K562 (cell line): ENCODE measurements around the gene ZDHHC6. TPM values are rescaled to one million over a fixed set of nuclear protein-coding genes. Genes with fewer than 3 reads are reported as not detected.

Experiments
- ATAC-seq: fragments of 200-7000 bp; cut with Tn5 transposase; 3 replicates; pipeline ENCODE4 v1.9.1; 2020; ENCODE audit warnings: moderate library complexity
- BruUV-seq: library from RNA; stranded (reverse); fragments of 400-500 nt; replicated peaks from 2 replicates; lab custom pipeline; 2021; lab: Mats Ljungman, UMichigan
- CTCF ChIA-PET: fragments of 300-600 bp; formaldehyde crosslinking; extraction: SDS; loops from one replicate; lab custom pipeline; 2021; ENCODE audit warnings: low intra/inter-chr PET ratio; lab: Yijun Ruan, JAX
- POLR2A ChIA-PET: fragments of 300-600, 350-650 bp; sonication (Branson Sonifier 250); formaldehyde crosslinking; extraction: SDS; loops from one replicate; lab custom pipeline; 2021; ENCODE audit warnings: antibody characterized with exemption, inconsistent platforms; lab: Yijun Ruan, JAX
- DNase-seq, 4 experiments: peaks; one replicate each; pipeline versions ENCODE4 v3.0.0 to v3.0.0-alpha.2; 2011 to 2018; ENCODE audit warnings: low spot score in 3 of 4, mixed read lengths in 3 of 4; ENCODE audit errors: extremely low read depth in 1 of 4
- FAIRE-seq: peaks from 2 replicates; lab custom pipeline; 2011; peaks lifted over from hg19 to GRCh38; lab: Jason Lieb, UNC
- H2AFZ ChIP-seq: 2 replicates; pipeline ENCODE4 v1.6.0; 2011; ENCODE audit warnings: low read depth, low read length, control low read depth, inconsistent platforms
- H3K27ac ChIP-seq: fragments of 200-600 bp; 3 replicates; pipeline ENCODE4 v1.8.0; 2011; ENCODE audit warnings: low read depth, mild to moderate bottlenecking, control low read depth, inconsistent platforms, low read length, moderate library complexity, mixed read lengths; ENCODE audit errors: extremely low read depth
- H3K27me3 ChIP-seq, 2 experiments: fragments of 300-600 bp in 1 of 2; 2 replicates in 1 of 2; 3 replicates in 1 of 2; pipeline versions ENCODE4 v1.6.0 to v1.8.0; 2011; ENCODE audit warnings: inconsistent platforms in 2 of 2, low read length in 2 of 2, mild to moderate bottlenecking in 1 of 2, mixed read lengths in 1 of 2, moderate library complexity in 1 of 2; ENCODE audit not compliant: control insufficient read depth in 2 of 2, insufficient read depth in 2 of 2
- H3K36me3 ChIP-seq: fragments of 300-600 bp; 3 replicates; pipeline ENCODE4 v1.8.0; 2011; ENCODE audit warnings: mild to moderate bottlenecking, low read length, inconsistent platforms; ENCODE audit not compliant: control insufficient read depth, insufficient read depth
- H3K4me1 ChIP-seq, 2 experiments: fragments of 200-600 bp in 1 of 2; replicated peaks in 1 of 2; 2 replicates in 1 of 2; 3 replicates in 1 of 2; pipeline versions ENCODE4 v1.5.1 to v1.8.0; 2011; ENCODE audit warnings: inconsistent platforms in 2 of 2, low read length in 2 of 2, mild to moderate bottlenecking in 1 of 2, mixed read lengths in 1 of 2, moderate library complexity in 1 of 2; ENCODE audit not compliant: control insufficient read depth in 2 of 2, insufficient read depth in 2 of 2
- H3K4me2 ChIP-seq: 2 replicates; pipeline ENCODE4 v1.6.1; 2011; ENCODE audit warnings: low read length, control low read depth, inconsistent platforms, mixed read lengths; ENCODE audit not compliant: insufficient read depth
- H3K4me3 ChIP-seq: fragments of 200-600 bp; sonication (generic), shearing (Covaris generic); 2 replicates; pipeline ENCODE4 v1.5.1; 2016; ENCODE audit warnings: control low read depth, inconsistent platforms
- H3K79me2 ChIP-seq: fragments of 200-600 bp; 3 replicates; pipeline ENCODE4 v1.8.0; 2011; ENCODE audit warnings: low read length, inconsistent platforms; ENCODE audit not compliant: control insufficient read depth, insufficient read depth
- H3K9ac ChIP-seq, 2 experiments: 2 replicates each; pipeline versions ENCODE4 v1.6.0 to v1.6.1; 2011; ENCODE audit warnings: low read depth in 2 of 2, low read length in 2 of 2, control low read depth in 1 of 2, inconsistent platforms in 1 of 2, mild to moderate bottlenecking in 1 of 2, mixed read lengths in 1 of 2; ENCODE audit not compliant: insufficient read depth in 1 of 2
- H3K9me1 ChIP-seq: one replicate; pipeline ENCODE4 v1.6.0; 2011; ENCODE audit warnings: inconsistent platforms, mild to moderate bottlenecking, low read length, moderate library complexity; ENCODE audit not compliant: control insufficient read depth, insufficient read depth
- H3K9me3 ChIP-seq: replicated peaks from 2 replicates; pipeline ENCODE4 v1.5.1; 2011; ENCODE audit warnings: low read depth, low read length, inconsistent platforms; ENCODE audit not compliant: control insufficient read depth, insufficient read depth
- H4K20me1 ChIP-seq: replicated peaks from 2 replicates; pipeline ENCODE4 v1.6.1; 2011; ENCODE audit warnings: low read length, inconsistent platforms, mixed read lengths; ENCODE audit not compliant: control insufficient read depth, insufficient read depth
- CBX1 ChIP-seq: sonication (generic); IDR thresholded peaks from 2 replicates; pipeline ENCODE4 v1.6.1; 2016; ENCODE audit warnings: antibody characterized with exemption, low read depth, mild to moderate bottlenecking
- CBX2 ChIP-seq: fragments of 200-600 bp; sonication (generic); IDR thresholded peaks from one replicate; pipeline ENCODE4 v1.6.1; 2012; ENCODE audit warnings: mild to moderate bottlenecking, low read length, inconsistent platforms; ENCODE audit not compliant: insufficient read depth, poor library complexity, severe bottlenecking
- DMBX1 ChIP-seq: fragments of 250-450 bp; sonication (Bioruptor Pico); IDR thresholded peaks from 2 replicates; pipeline ENCODE4 v1.8.0; 2022; ENCODE audit warnings: inconsistent platforms, mild to moderate bottlenecking, moderate library complexity, borderline replicate concordance
- DNMT1 ChIP-seq: fragments of 450-650 bp; IDR thresholded peaks from 2 replicates; pipeline ENCODE4 v1.6.1; 2016; ENCODE audit warnings: antibody characterized with exemption, mild to moderate bottlenecking
- GATAD2B ChIP-seq: fragments of 450-650 bp; IDR thresholded peaks from 2 replicates; pipeline ENCODE4 v1.6.1; 2017; ENCODE audit warnings: mild to moderate bottlenecking, borderline replicate concordance
- HDAC3 ChIP-seq: fragments of 450-650 bp; IDR thresholded peaks from 2 replicates; pipeline ENCODE4 v1.6.1; 2018; ENCODE audit warnings: borderline replicate concordance, mild to moderate bottlenecking, moderate library complexity; ENCODE audit not compliant: partially characterized antibody
- NFIX ChIP-seq: fragments of 250-450 bp; sonication (Bioruptor Pico); IDR thresholded peaks from 2 replicates; pipeline ENCODE4 v1.4.0; 2020; ENCODE audit warnings: low read depth, mild to moderate bottlenecking, moderate library complexity
- SLC30A9 ChIP-seq: fragments of 250-450 bp; sonication (Bioruptor Pico); IDR thresholded peaks from 2 replicates; pipeline ENCODE4 v1.8.0; 2022; ENCODE audit warnings: mild to moderate bottlenecking, moderate library complexity
- TAF15 ChIP-seq: fragments of 200-400 bp; formaldehyde crosslinking; IDR thresholded peaks from 2 replicates; pipeline ENCODE4 v1.6.1; 2017; ENCODE audit warnings: mild to moderate bottlenecking, low read depth, low read length, moderate library complexity
- TAF9B ChIP-seq: fragments of 450-650 bp; IDR thresholded peaks from 2 replicates; pipeline ENCODE4 v1.6.1; 2018; ENCODE audit warnings: mild to moderate bottlenecking; ENCODE audit not compliant: partially characterized antibody
- ZNF583 ChIP-seq: fragments of 250-450 bp; sonication (Bioruptor Pico); IDR thresholded peaks from 2 replicates; pipeline ENCODE4 v1.4.0; 2020
- WGBS: fragments of 100-300 bp; shearing (Covaris generic); methylation state at CpG from one replicate; pipeline ENCODE4 v1.1.6; 2016; ENCODE audit warnings: low coverage, mixed read lengths; ENCODE audit not compliant: insufficient coverage; ENCODE audit errors: missing lambda C conversion rate; 5-methylcytosine and 5-hydroxymethylcytosine counted together
- in situ Hi-C: fragments of 300-500 bp; cut with MboI; formaldehyde crosslinking; loops from 4 replicates; pipeline ENCODE4 v1.15.0; 2018; ENCODE audit warnings: inconsistent platforms, mixed read lengths
- intact Hi-C: fragments of 100-400 bp; cut with micrococcal nuclease; formaldehyde crosslinking; loops from 2 replicates; pipeline ENCODE4 v1.14.2; 2022
- polyA plus RNA-seq, 8 experiments: library from polyadenylated mRNA; depleted of rRNA in 4 of 8; stranded (reverse) in 5 of 8; unstranded in 3 of 8; fragments of >200 nt; fragmentation: Nextera tagmentation in 2 of 8; fragmentation: Illumina TruSeq in 1 of 8; extraction: Ambion mirVana in 2 of 8; extraction: Trizol in 1 of 8; gene quantifications; 2 replicates each; pipeline versions ENCODE4 v1.2.1 to v1.2.3, GENCODE V29; 2011 to 2014; ENCODE audit warnings: inconsistent platforms in 1 of 8, missing spikeins in 1 of 8
- total RNA-seq, 7 experiments: library from RNA; depleted of rRNA in 6 of 7; stranded (reverse); fragments of >200 nt in 6 of 7; fragmentation: Illumina TruSeq in 2 of 7; extraction: Trizol in 2 of 7; gene quantifications; 2 replicates each; pipeline versions ENCODE4 v1.2.1 to v1.2.3, GENCODE V29; 2011 to 2021; ENCODE audit warnings: low replicate concordance in 1 of 7
- TF ChIP-seq, protein P1 (sequence below): sonication (generic); formaldehyde crosslinking; IDR thresholded peaks from 2 replicates; pipeline ENCODE4 v1.4.0; 2020; ENCODE audit warnings: mild to moderate bottlenecking, missing genetic modification reagents
- TF ChIP-seq, protein P2 (sequence below): fragments of 250-450 bp; sonication (Bioruptor Pico); IDR thresholded peaks from 2 replicates; pipeline ENCODE4 v1.5.0; 2021; ENCODE audit warnings: mild to moderate bottlenecking, moderate library complexity
- TF ChIP-seq, protein P3 (sequence below): IDR thresholded peaks from 3 replicates; pipeline ENCODE4 v1.6.1; 2011; ENCODE audit warnings: borderline replicate concordance, mild to moderate bottlenecking, moderate library complexity; ENCODE audit not compliant: insufficient read length; ENCODE audit errors: extremely low read depth

The ZDHHC6 gene
- total and polyA plus RNA-seq, 9 of the 15 experiments (the other 6 are each of a cell fraction or from before 2014, with no cell fraction given), result 13.6 to 30.5 (median 21.5) TPM

DNA sequence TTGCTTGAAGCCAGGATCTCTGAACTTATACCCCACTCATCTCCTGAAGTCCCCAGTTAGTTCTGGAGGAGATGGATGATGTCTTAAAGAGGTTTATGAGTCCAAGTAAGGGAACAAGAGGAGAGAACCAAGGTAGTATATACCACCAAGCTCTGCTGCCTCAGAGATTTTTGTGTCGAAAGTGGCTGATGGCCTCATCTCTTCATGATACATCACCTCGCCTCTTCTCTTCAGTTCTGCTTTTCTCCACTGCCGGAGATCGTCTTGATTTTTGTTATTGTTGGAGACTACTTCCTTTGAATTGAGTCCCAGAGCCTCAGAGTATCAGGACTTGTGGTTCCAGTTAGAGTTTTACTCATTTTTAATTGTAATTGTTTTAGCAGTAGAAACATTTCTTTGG is 2.2 kb upstream of the ZDHHC6 start:
- no peak overlapping the region for H2AFZ ChIP-seq
- ATAC-seq, result no peak
- no peak for FAIRE-seq
- H3K36me3 ChIP-seq, result peaks cover 29% of the 10 kb centered on the region
- peaks cover 42% of the 10 kb centered on the region for H3K79me2 ChIP-seq
- CTCF ChIA-PET, result no interaction called here
- DNase-seq, result no peak
- peaks cover 0 to 5% of the 10 kb centered on the region in 2 experiments; a peak in 2 of 5 replicates for H3K4me1 ChIP-seq
- no peak overlapping the region for H3K9ac ChIP-seq
- no peaks in the 10 kb centered on the region for H3K9me3 ChIP-seq
- H3K4me2 ChIP-seq, result no peak overlapping the region
- no peaks in the 10 kb centered on the region for H3K9me1 ChIP-seq
- in situ Hi-C loops, result loop anchor here (10.0 kb wide), 2 partner anchors 124 to 274 kb away; no protein-coding TSS in a partner anchor
- H3K27ac ChIP-seq, result no peak overlapping the region
- POLR2A ChIA-PET, result interaction anchor here (1.5 kb wide), 1 partner anchor 10 kb away, joined by 5 read pairs; no protein-coding TSS in a partner anchor
- H3K4me3 ChIP-seq, result no peak overlapping the region
- intact Hi-C loops, result no loop called here
- WGBS, result 89% methylated on average over 4 of the region's 4 CpGs
- BruUV-seq, result no TSS peak
- no peaks in the 10 kb centered on the region for H4K20me1 ChIP-seq
- no peaks in the 10 kb centered on the region for H3K27me3 ChIP-seq
- TF ChIP-seq GATAD2B (no peak), CBX1 (no peak), DNMT1 (no peak), HDAC3 (no peak), ZNF583 (no peak), NFIX (CRISPR knock-in tag) (no peak), SLC30A9 (no peak), TAF9B (no peak), TAF15 (no peak), DMBX1 (no peak), CBX2 (no peak)
- TF ChIP-seq, protein P1, sequence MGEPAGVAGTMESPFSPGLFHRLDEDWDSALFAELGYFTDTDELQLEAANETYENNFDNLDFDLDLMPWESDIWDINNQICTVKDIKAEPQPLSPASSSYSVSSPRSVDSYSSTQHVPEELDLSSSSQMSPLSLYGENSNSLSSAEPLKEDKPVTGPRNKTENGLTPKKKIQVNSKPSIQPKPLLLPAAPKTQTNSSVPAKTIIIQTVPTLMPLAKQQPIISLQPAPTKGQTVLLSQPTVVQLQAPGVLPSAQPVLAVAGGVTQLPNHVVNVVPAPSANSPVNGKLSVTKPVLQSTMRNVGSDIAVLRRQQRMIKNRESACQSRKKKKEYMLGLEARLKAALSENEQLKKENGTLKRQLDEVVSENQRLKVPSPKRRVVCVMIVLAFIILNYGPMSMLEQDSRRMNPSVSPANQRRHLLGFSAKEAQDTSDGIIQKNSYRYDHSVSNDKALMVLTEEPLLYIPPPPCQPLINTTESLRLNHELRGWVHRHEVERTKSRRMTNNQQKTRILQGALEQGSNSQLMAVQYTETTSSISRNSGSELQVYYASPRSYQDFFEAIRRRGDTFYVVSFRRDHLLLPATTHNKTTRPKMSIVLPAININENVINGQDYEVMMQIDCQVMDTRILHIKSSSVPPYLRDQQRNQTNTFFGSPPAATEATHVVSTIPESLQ (CRISPR knock-in tag), result no peak
- TF ChIP-seq, protein P2, sequence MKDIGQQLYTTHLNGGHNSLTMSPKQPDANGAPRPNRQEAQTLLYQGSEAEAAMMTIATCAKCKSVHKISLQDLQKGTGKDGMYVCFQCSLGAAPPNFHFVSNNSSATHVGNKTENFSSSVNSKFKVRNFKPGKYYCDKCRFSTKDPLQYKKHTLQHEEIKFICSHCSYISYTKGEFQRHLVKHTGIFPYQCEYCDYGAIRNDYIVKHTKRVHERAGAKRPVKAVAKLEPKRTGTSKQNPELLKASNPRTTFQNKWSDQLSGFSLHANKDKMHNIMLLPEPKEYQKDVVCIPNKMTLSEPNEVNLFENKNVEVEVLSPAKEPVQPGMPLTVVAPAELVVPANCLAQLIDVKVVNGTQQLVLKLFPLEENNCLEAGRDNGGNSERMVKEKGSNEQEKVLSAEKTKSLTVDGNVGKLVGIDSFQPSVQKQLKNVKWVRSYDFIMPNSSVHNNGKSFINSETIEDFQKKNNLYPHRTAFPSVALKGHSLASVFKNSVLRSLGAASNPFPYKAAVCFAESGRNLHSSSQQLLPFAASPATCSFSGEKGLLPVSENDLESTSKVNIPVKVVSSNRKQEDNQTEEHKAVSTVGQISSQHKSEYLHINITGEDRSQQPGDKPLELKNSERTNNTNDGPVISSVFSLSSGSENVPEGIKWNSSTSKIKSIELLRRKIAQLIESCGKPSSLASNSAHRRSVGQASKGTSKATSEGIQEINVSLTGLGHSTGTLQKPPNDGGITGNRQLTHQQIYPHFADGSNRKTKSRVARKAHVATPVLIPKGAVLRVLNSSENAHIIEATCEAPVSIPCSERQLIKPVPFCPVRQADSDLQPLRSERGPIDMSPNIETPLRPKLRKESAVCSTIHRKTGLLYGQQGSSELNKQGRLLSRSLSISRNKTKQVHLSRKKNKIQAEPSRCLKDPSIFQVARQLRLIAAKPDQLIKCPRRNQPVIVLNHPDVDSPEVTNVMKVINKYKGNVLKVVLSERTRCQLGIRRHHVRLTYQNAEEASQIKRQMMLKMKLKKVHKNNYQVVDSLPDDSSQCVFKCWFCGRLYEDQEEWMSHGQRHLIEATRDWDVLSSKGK (CRISPR knock-in tag), result no peak
- TF ChIP-seq, protein P3, sequence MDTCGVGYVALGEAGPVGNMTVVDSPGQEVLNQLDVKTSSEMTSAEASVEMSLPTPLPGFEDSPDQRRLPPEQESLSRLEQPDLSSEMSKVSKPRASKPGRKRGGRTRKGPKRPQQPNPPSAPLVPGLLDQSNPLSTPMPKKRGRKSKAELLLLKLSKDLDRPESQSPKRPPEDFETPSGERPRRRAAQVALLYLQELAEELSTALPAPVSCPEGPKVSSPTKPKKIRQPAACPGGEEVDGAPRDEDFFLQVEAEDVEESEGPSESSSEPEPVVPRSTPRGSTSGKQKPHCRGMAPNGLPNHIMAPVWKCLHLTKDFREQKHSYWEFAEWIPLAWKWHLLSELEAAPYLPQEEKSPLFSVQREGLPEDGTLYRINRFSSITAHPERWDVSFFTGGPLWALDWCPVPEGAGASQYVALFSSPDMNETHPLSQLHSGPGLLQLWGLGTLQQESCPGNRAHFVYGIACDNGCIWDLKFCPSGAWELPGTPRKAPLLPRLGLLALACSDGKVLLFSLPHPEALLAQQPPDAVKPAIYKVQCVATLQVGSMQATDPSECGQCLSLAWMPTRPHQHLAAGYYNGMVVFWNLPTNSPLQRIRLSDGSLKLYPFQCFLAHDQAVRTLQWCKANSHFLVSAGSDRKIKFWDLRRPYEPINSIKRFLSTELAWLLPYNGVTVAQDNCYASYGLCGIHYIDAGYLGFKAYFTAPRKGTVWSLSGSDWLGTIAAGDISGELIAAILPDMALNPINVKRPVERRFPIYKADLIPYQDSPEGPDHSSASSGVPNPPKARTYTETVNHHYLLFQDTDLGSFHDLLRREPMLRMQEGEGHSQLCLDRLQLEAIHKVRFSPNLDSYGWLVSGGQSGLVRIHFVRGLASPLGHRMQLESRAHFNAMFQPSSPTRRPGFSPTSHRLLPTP, result no peak
